ENCODE data around the gene TNFRSF21. TPM values are rescaled to one million over a fixed set of nuclear protein-coding genes. Genes with fewer than 3 reads are reported as not detected.

Gene TNFRSF21
- total RNA-seq, 4 donors from 2014 or later = 14.3 to 63.8 (median 27.9) TPM

DNA sequence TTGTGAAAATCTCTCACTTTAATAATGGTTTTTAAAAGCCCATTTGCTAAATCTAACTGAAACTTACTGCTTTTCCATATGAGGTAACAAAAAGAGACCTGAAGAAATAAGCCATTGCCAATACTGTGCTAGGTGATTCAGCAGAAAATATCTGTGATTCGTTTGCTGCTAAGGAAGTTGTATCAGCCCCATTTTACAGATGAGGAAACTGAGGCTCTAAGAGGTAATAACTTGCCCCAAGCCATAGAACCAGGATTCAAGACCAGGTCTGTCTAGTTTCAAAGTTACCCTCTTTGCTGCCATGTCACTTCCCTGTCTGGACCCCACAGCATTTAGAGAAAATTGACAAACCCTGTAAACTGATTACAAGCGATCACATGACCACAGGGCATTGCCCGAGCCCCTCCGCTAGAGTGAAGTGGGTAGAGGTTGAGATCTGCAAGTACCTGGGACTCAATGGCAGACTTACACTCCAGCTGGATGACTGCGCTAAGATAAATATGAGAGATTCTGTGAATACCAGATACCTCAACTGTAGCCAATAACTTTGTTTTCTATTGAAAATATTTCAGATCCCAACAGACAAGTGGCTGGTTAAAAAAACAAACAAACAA lies 69.3 kb downstream of the TNFRSF21 start:
- no peaks in the 10 kb centered on the region for H3K36me3 ChIP-seq
- H3K4me3 ChIP-seq = no peak overlapping the region
- H3K27me3 ChIP-seq = no peaks in the 10 kb centered on the region
- ATAC-seq = no peak
- 73 to 93% methylated on average over 2 to 5 of the region's 5 CpGs for WGBS, 2 donors (ENCODE audit: low coverage in 1 of 2)
- TF ChIP-seq POLR2AphosphoS5 (IDR thresholded peaks at IDR 0.05) (no peak), EP300 (IDR thresholded peaks at IDR 0.05) (no peak), POLR2A (IDR thresholded peaks at IDR 0.05) (no peak)
- TF ChIP-seq, protein P1, sequence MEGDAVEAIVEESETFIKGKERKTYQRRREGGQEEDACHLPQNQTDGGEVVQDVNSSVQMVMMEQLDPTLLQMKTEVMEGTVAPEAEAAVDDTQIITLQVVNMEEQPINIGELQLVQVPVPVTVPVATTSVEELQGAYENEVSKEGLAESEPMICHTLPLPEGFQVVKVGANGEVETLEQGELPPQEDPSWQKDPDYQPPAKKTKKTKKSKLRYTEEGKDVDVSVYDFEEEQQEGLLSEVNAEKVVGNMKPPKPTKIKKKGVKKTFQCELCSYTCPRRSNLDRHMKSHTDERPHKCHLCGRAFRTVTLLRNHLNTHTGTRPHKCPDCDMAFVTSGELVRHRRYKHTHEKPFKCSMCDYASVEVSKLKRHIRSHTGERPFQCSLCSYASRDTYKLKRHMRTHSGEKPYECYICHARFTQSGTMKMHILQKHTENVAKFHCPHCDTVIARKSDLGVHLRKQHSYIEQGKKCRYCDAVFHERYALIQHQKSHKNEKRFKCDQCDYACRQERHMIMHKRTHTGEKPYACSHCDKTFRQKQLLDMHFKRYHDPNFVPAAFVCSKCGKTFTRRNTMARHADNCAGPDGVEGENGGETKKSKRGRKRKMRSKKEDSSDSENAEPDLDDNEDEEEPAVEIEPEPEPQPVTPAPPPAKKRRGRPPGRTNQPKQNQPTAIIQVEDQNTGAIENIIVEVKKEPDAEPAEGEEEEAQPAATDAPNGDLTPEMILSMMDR (IDR thresholded peaks at IDR 0.05) = no peak
- peaks cover 0 to 45% (median 9%) of the 10 kb centered on the region in 3 donors for H3K4me1 ChIP-seq
- H3K9me3 ChIP-seq = no peaks in the 10 kb centered on the region
- H3K27ac ChIP-seq = no peak overlapping the region

DNA sequence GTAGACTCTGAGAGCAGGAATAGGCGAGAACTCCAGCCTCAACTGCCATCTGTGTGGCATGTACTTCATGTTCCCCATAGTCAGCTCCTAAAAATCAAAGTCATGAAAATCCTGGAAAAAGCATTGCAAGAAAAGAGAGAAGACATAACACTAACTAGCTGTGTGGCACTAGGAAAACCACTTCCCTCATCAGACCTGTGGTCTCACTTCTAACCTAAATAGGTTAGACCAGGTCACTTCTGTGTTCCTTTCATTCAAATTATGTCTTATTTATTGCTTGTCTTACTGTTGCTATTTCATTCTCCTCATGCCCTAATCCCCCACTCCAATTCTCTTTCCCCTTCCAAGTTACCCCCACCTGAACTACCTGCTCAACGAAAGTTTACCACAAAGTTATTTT lies 70.2 kb downstream of the TNFRSF21 start:
- Histone ChIP-seq H3K36me3 (peaks cover 0 to 1% of the 10 kb centered on the region in 2 donors), H3K4me3 (no peak overlapping the region), H3K4me1 (peaks cover 0 to 45% (median 9%) of the 10 kb centered on the region in 3 donors), H3K27ac (no peak overlapping the region), H3K9me3 (no peaks in the 10 kb centered on the region), H3K27me3 (no peaks in the 10 kb centered on the region)
- ATAC-seq = no peak
- no peak for TF ChIP-seq EP300 (IDR thresholded peaks at IDR 0.05)
- 92 to 100% methylated on average over 1 to 2 of the region's 2 CpGs for WGBS, 2 donors (ENCODE audit: low coverage in 1 of 2)

DNA sequence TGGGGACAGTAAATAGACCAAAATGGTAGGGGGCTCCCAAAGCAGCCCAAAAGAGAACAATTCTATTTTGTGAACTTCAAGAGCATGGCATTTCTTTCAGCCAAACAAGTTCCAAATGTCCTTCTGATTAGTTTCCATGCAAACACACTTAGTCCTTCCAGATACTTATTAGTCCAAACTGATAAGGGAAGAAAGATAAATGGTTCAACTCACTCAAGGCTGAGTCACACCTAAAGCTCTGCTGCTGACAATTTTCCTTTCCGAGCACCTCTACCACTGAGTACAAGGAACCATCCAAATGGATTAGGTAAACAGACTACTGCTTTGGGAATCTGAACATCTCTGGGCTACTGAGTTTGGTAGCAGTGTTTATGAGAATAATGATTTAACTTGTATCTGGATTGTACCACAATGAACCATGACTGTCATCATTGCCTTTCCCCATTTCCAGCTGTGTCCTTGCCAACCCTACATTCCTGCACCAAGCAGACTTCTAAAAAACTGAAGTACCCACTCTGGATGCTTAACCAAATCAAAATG lies 71.2 kb downstream of the TNFRSF21 start:
- WGBS, 2 donors (ENCODE audit: low coverage in 1 of 2) = 40 to 56% methylated on average over 1 of the region's 1 CpG
- Histone ChIP-seq H3K27me3 (no peaks in the 10 kb centered on the region), H3K9me3 (no peaks in the 10 kb centered on the region), H3K4me3 (no peak overlapping the region), H3K4me1 (peaks cover 0 to 44% (median 9%) of the 10 kb centered on the region in 3 donors), H3K36me3 (peaks cover 0 to 10% of the 10 kb centered on the region in 2 donors), H3K27ac (no peak overlapping the region)
- TF ChIP-seq POLR2A (IDR thresholded peaks at IDR 0.05) (no peak), POLR2AphosphoS5 (IDR thresholded peaks at IDR 0.05) (no peak), EP300 (IDR thresholded peaks at IDR 0.05) (no peak)
- TF ChIP-seq, protein P1 (IDR thresholded peaks at IDR 0.05) = no peak
- ATAC-seq = no peak

DNA sequence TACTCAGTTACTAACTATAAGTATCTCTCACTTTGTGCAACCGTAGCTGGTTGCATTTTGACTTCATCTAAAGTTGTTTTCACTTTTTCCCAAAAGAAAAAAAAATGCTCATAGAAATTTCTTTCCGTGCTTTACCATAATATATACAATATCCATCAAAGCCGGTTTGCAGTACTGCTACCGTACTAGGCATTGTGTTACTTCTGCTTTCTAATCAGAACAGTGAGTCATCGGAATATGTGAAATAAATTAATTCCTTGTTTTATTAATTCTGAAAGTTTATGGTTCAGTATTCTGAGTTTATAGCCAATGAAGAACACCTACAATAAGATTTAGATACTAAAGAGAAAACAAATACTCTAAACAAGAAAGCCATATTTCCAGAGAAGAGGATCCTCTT lies 72.5 kb downstream of the TNFRSF21 start:
- WGBS, 2 donors (ENCODE audit: low coverage in 1 of 2) = 75 to 76% methylated on average over 5 of the region's 5 CpGs

DNA sequence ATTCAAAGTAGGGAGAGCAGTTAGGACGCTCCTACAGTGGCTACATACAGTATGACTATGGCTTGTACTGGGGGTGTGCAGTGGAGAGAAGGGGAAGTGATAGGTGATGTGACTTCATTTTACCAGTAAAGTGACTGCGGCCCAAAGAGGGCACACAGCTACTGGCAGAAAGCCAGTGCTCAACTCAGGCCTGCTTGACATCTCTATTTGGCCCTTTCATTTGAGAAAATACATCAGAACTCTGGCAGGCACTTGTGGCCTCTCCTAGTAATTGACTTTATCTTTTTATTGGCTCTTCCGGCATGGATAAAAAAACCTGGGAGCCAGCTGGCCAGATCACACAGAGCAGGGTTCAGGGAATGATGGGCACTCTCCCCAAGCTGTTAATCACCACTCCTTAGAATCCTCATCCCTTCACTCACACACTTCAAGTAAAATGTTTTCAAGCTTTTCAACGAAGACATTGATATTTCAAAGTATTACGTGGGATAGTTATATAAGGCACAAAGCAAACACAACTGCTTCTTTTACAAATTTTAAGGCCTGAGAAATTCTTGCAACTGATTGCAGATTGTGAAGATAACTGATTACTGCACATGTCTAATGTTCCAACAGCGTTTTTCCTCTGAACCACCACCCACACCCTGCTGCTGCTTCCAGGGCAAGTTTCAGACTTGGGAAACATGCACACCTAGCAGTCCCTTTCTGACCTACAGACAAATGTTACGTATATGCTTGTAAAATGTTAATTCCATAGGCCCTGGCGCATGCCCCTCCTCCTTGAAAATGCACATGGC lies 73.5 kb downstream of the TNFRSF21 start:
- no peak overlapping the region for H3K27ac ChIP-seq
- peaks cover 0 to 22% (median 0%) of the 10 kb centered on the region in 3 donors for H3K4me1 ChIP-seq
- H3K27me3 ChIP-seq = no peaks in the 10 kb centered on the region
- no peak overlapping the region for H3K4me3 ChIP-seq
- peaks cover 0 to 27% of the 10 kb centered on the region in 2 donors for H3K36me3 ChIP-seq
- TF ChIP-seq, protein P1 (IDR thresholded peaks at IDR 0.05) = no peak
- TF ChIP-seq POLR2AphosphoS5 (IDR thresholded peaks at IDR 0.05) (no peak), EP300 (IDR thresholded peaks at IDR 0.05) (no peak), POLR2A (IDR thresholded peaks at IDR 0.05) (no peak)
- whole genome bisulfite sequencing, 2 donors (ENCODE audit: low coverage in 1 of 2) = 70 to 71% methylated on average over 6 to 8 of the region's 8 CpGs
- ATAC-seq = no peak
- H3K9me3 ChIP-seq = no peaks in the 10 kb centered on the region

More for the DNA sequence above, 72.5 kb downstream of the TNFRSF21 start:
- no peak overlapping the region for H3K27ac ChIP-seq
- no peak for ATAC-seq
- H3K4me3 ChIP-seq = no peak overlapping the region
- no peaks in the 10 kb centered on the region for H3K27me3 ChIP-seq
- no peaks in the 10 kb centered on the region for H3K9me3 ChIP-seq
- peaks cover 0 to 18% of the 10 kb centered on the region in 2 donors for H3K36me3 ChIP-seq
- peaks cover 0 to 31% (median under 1%) of the 10 kb centered on the region in 3 donors for H3K4me1 ChIP-seq
- TF ChIP-seq EP300 (IDR thresholded peaks at IDR 0.05) (no peak), POLR2A (IDR thresholded peaks at IDR 0.05) (no peak), POLR2AphosphoS5 (IDR thresholded peaks at IDR 0.05) (no peak)
- TF ChIP-seq, protein P1 (IDR thresholded peaks at IDR 0.05) = no peak
